Progenitor cell of endocrine pancreas (in vitro differentiated cells): ENCODE measurements around the gene SLFN12. TPM values are rescaled to one million over a fixed set of nuclear protein-coding genes. Genes with fewer than 3 reads are reported as not detected.

ENCODE experiments used
- DNase-seq: peaks from one replicate; pipeline ENCODE4 v3.0.0; 2021; ENCODE audit warnings: low spot score; ENCODE audit not compliant: unreplicated experiment
- H3K27ac Mint-ChIP-seq: 2 replicates; pipeline ENCODE4 v1.8.0; 2021; ENCODE audit warnings: mild to moderate bottlenecking, moderate library complexity, mixed read lengths
- H3K27me3 Mint-ChIP-seq: 2 replicates; pipeline ENCODE4 v1.8.0; 2021; ENCODE audit warnings: mixed read lengths
- H3K36me3 Mint-ChIP-seq: 2 replicates; pipeline ENCODE4 v1.8.0; 2022; ENCODE audit warnings: mixed read lengths; ENCODE audit not compliant: insufficient read depth
- H3K4me1 Mint-ChIP-seq: 2 replicates; pipeline ENCODE4 v1.8.0; 2021; ENCODE audit warnings: low read depth, mixed read lengths
- H3K4me3 Mint-ChIP-seq: 2 replicates; pipeline ENCODE4 v1.8.0; 2021; ENCODE audit warnings: low read depth, mild to moderate bottlenecking, moderate library complexity, mixed read lengths
- H3K9me3 Mint-ChIP-seq: 2 replicates; pipeline ENCODE4 v1.8.0; 2021; ENCODE audit warnings: low read depth, mixed read lengths
- CTCF ChIP-seq: fragments of 200-600 bp; sonication (generic); IDR thresholded peaks from one replicate; pipeline ENCODE4 v1.5.0; 2021; ENCODE audit warnings: antibody characterized with exemption, mild to moderate bottlenecking; ENCODE audit not compliant: unreplicated experiment
- long read RNA-seq: library from polyadenylated mRNA; unstranded; transcript quantifications from one replicate; pipeline ENCODE4 v2.0.0, GENCODE V29; 2020
- total RNA-seq: library from RNA; stranded (reverse); gene quantifications from 2 replicates; pipeline ENCODE4 v1.2.1, GENCODE V29; 2021

SLFN12 gene
- 16.6 and 17.7 TPM in 2 replicates for total RNA-seq
- long read RNA-seq, transcript SLFN12-201 (4 exons, 2,383 nt): major isoform, 20 of 33 reads
- long read RNA-seq, partial matches to known transcripts: 6 of 33 reads
- long read RNA-seq, other reads (novel, unspliced or antisense): 6 of 33 reads

GRCh38 chr17:35432176-35433074 is at the start of gene SLFN12:
Gene SLFN12 (minus strand): TSS chr17:35432500. CDS start chr17:35423028, 9,472 bp downstream.
- no peak for DNase-seq
- peaks cover 8% of the 10 kb centered on the region for H3K36me3 Mint-ChIP-seq
- H3K27ac Mint-ChIP-seq: peak within 1 kb of the TSS; percentile 95
- H3K4me1 Mint-ChIP-seq: peaks cover 9% of the 10 kb centered on the region
- H3K9me3 Mint-ChIP-seq: peaks cover 9% of the 10 kb centered on the region
- H3K27me3 Mint-ChIP-seq: no peaks in the 10 kb centered on the region
- TF ChIP-seq CTCF: no peak
- peak within 1 kb of the TSS; percentile 87 for H3K4me3 Mint-ChIP-seq

- Mint-ChIP-seq H3K4me1 (no peaks in the 10 kb centered on the region), H3K27me3 (peaks cover 51% of the 10 kb centered on the region), H3K27ac (no peak overlapping the region), H3K36me3 (no peaks in the 10 kb centered on the region), H3K4me3 (no peak overlapping the region), H3K9me3 (no peaks in the 10 kb centered on the region)
- no peak for DNase-seq
- no peak for TF ChIP-seq CTCF
These were observed 47.0 kb upstream of the SLFN12 start for GRCh38 chr17:35479271-35479670.

- H3K4me3 Mint-ChIP-seq: no peak overlapping the region
- no peaks in the 10 kb centered on the region for H3K4me1 Mint-ChIP-seq
- no peak for TF ChIP-seq CTCF
- H3K9me3 Mint-ChIP-seq: no peaks in the 10 kb centered on the region
- no peaks in the 10 kb centered on the region for H3K36me3 Mint-ChIP-seq
- DNase-seq: no peak
- peaks cover 43% of the 10 kb centered on the region for H3K27me3 Mint-ChIP-seq
- no peak overlapping the region for H3K27ac Mint-ChIP-seq
These were observed 44.9 kb upstream of the SLFN12 start for GRCh38 chr17:35477248-35477647.

GRCh38 chr17:35476283-35476820 is 44.1 kb upstream of the SLFN12 start:
- H3K27me3 Mint-ChIP-seq: peaks cover 43% of the 10 kb centered on the region

More at GRCh38 chr17:35476283-35476820, 44.1 kb upstream of the SLFN12 start:
- Mint-ChIP-seq H3K27ac (no peak overlapping the region), H3K4me3 (no peak overlapping the region), H3K4me1 (no peaks in the 10 kb centered on the region), H3K9me3 (no peaks in the 10 kb centered on the region), H3K36me3 (no peaks in the 10 kb centered on the region)
- DNase-seq: no peak
- no peak for TF ChIP-seq CTCF
